NOMO-1 treated with dmso at 0.1 percent for 144 hours (cell line): ENCODE measurements around the gene TAC4.
"Not testable (repeated sequence)": the region's sequence is repeated elsewhere in the genome, so short reads cannot be mapped to it uniquely, and the experiment has no call there.

Experiments
- DNase-seq: peaks from one replicate; lab custom pipeline; 2025; ENCODE audit not compliant: unreplicated experiment; lab: John Stamatoyannopoulos, UW

TAC4 gene

GRCh38 chr17:49843774-49844350, 4.0 kb downstream of the TAC4 start:
- no peak for DNase-seq

GRCh38 chr17:49842846-49843245, 5.0 kb downstream of the TAC4 start:
- DNase-seq, result no peak

- DNase-seq, result no peak
These were observed 5.5 kb downstream of the TAC4 start for GRCh38 chr17:49842371-49842770.

- no peak for DNase-seq
These were observed 6.3 kb downstream of the TAC4 start for GRCh38 chr17:49841548-49841947.

- no peak for DNase-seq
These were observed 8.4 kb downstream of the TAC4 start for GRCh38 chr17:49839455-49839854.

- DNase-seq, result no peak
These were observed 11.5 kb downstream of the TAC4 start for GRCh38 chr17:49836111-49837030.

- no peak for DNase-seq
These were observed 12.4 kb downstream of the TAC4 start for GRCh38 chr17:49835472-49835871.

GRCh38 chr17:49834118-49834743, 13.6 kb downstream of the TAC4 start:
- DNase-seq, result no peak

- no peak for DNase-seq
These were observed 14.8 kb downstream of the TAC4 start for GRCh38 chr17:49832840-49833599.

- DNase-seq, result no peak
These were observed 17.3 kb downstream of the TAC4 start for GRCh38 chr17:49830605-49831004.

- DNase-seq, result no peak
These were observed 18.8 kb downstream of the TAC4 start for GRCh38 chr17:49829026-49829425.

- not testable (repeated sequence) for DNase-seq
These were observed 19.5 kb downstream of the TAC4 start for GRCh38 chr17:49828325-49828724.

GRCh38 chr17:49825645-49826044, 22.2 kb downstream of the TAC4 start:
- no peak for DNase-seq

- no peak for DNase-seq
These were observed 24.3 kb downstream of the TAC4 start for GRCh38 chr17:49823614-49824013.

- DNase-seq, result no peak
These were observed 25.0 kb downstream of the TAC4 start for GRCh38 chr17:49822829-49823228.

- no peak for DNase-seq
These were observed 26.0 kb downstream of the TAC4 start for GRCh38 chr17:49821916-49822315.

GRCh38 chr17:49821466-49821865, 26.4 kb downstream of the TAC4 start:
- no peak for DNase-seq

GRCh38 chr17:49820773-49821172, 27.1 kb downstream of the TAC4 start:
- DNase-seq, result no peak

GRCh38 chr17:49819651-49820050, 28.2 kb downstream of the TAC4 start:
- DNase-seq, result no peak

GRCh38 chr17:49819138-49819537, 28.7 kb downstream of the TAC4 start:
- DNase-seq, result no peak

- DNase-seq, result no peak
These were observed 29.9 kb downstream of the TAC4 start for GRCh38 chr17:49817993-49818392.
